Gastrocnemius medialis (tissue), 4 donors: Measurements from ENCODE around the gene RETSAT.

Source experiments
- CTCF ChIP-seq, 5 experiments: fragments of 450-650 bp in 3 of 5; fragments of 200-600 bp in 2 of 5; sonication (generic) in 2 of 5; IDR thresholded peaks in 4 of 5; conservative IDR thresholded peaks in 1 of 5; 1 replicate in 4 of 5; 2 replicates in 1 of 5; pipeline ENCODE4 v1.5.1; 2016 to 2019; ENCODE audit warnings: antibody characterized with exemption in 5 of 5, mild to moderate bottlenecking in 3 of 5, moderate library complexity in 3 of 5
- POLR2A ChIP-seq, 2 donors: fragments of 450-650 bp; IDR thresholded peaks; one replicate each; pipeline ENCODE4 v1.6.1; 2017; ENCODE audit warnings: antibody characterized with exemption in 2 of 2, mild to moderate bottlenecking in 2 of 2, moderate library complexity in 2 of 2

- TF ChIP-seq CTCF (IDR thresholded peaks at IDR 0.05 in 4 of 5, conservative IDR thresholded peaks at IDR 0.05 in 1 of 5) (no peak), POLR2A (IDR thresholded peaks at IDR 0.05) (no peak)
Observed at GRCh38 chr2:85355521-85355920, 1.2 kb upstream of the RETSAT start.
